ENCODE results near the gene NEB.

- TF ChIP-seq EP300 (IDR thresholded peaks at IDR 0.05; ENCODE audit: borderline replicate concordance) (no peak), USF1 (IDR thresholded peaks at IDR 0.05) (no peak), ZBTB7A (IDR thresholded peaks at IDR 0.05; ENCODE audit: low read depth) (no peak), MAX (IDR thresholded peaks at IDR 0.05) (no peak), RAD21 (IDR thresholded peaks at IDR 0.05; ENCODE audit: low read depth) (no peak), YY1 (IDR thresholded peaks at IDR 0.05; ENCODE audit: low read depth) (no peak), REST (IDR thresholded peaks at IDR 0.05; ENCODE audit: low read depth) (no peak), TEAD4 (IDR thresholded peaks at IDR 0.05) (no peak), FOXM1 (IDR thresholded peaks at IDR 0.05; ENCODE audit: borderline replicate concordance, low read depth) (no peak), TCF12 (IDR thresholded peaks at IDR 0.05; ENCODE audit: low read depth) (no peak), TAF1 (IDR thresholded peaks at IDR 0.05; ENCODE audit: low read depth) (no peak), CEBPB (IDR thresholded peaks at IDR 0.05) (no peak), NFIC (IDR thresholded peaks at IDR 0.05) (no peak)
Observed at GRCh38 chr2:151766437-151767153, 32.3 kb upstream of the NEB start.

Data from Ishikawa (cell line).